ENCODE measurements around the gene MGAM2. TPM values are rescaled to one million over a fixed set of nuclear protein-coding genes. Genes with fewer than 3 reads are reported as not detected.

Gene MGAM2
- total and polyA plus RNA-seq, 2 of the 8 experiments (the other 6 are each of a cell fraction or from before 2014, with no cell fraction given), result 0.02 TPM; not detected in 1

- TF ChIP-seq, protein P1, sequence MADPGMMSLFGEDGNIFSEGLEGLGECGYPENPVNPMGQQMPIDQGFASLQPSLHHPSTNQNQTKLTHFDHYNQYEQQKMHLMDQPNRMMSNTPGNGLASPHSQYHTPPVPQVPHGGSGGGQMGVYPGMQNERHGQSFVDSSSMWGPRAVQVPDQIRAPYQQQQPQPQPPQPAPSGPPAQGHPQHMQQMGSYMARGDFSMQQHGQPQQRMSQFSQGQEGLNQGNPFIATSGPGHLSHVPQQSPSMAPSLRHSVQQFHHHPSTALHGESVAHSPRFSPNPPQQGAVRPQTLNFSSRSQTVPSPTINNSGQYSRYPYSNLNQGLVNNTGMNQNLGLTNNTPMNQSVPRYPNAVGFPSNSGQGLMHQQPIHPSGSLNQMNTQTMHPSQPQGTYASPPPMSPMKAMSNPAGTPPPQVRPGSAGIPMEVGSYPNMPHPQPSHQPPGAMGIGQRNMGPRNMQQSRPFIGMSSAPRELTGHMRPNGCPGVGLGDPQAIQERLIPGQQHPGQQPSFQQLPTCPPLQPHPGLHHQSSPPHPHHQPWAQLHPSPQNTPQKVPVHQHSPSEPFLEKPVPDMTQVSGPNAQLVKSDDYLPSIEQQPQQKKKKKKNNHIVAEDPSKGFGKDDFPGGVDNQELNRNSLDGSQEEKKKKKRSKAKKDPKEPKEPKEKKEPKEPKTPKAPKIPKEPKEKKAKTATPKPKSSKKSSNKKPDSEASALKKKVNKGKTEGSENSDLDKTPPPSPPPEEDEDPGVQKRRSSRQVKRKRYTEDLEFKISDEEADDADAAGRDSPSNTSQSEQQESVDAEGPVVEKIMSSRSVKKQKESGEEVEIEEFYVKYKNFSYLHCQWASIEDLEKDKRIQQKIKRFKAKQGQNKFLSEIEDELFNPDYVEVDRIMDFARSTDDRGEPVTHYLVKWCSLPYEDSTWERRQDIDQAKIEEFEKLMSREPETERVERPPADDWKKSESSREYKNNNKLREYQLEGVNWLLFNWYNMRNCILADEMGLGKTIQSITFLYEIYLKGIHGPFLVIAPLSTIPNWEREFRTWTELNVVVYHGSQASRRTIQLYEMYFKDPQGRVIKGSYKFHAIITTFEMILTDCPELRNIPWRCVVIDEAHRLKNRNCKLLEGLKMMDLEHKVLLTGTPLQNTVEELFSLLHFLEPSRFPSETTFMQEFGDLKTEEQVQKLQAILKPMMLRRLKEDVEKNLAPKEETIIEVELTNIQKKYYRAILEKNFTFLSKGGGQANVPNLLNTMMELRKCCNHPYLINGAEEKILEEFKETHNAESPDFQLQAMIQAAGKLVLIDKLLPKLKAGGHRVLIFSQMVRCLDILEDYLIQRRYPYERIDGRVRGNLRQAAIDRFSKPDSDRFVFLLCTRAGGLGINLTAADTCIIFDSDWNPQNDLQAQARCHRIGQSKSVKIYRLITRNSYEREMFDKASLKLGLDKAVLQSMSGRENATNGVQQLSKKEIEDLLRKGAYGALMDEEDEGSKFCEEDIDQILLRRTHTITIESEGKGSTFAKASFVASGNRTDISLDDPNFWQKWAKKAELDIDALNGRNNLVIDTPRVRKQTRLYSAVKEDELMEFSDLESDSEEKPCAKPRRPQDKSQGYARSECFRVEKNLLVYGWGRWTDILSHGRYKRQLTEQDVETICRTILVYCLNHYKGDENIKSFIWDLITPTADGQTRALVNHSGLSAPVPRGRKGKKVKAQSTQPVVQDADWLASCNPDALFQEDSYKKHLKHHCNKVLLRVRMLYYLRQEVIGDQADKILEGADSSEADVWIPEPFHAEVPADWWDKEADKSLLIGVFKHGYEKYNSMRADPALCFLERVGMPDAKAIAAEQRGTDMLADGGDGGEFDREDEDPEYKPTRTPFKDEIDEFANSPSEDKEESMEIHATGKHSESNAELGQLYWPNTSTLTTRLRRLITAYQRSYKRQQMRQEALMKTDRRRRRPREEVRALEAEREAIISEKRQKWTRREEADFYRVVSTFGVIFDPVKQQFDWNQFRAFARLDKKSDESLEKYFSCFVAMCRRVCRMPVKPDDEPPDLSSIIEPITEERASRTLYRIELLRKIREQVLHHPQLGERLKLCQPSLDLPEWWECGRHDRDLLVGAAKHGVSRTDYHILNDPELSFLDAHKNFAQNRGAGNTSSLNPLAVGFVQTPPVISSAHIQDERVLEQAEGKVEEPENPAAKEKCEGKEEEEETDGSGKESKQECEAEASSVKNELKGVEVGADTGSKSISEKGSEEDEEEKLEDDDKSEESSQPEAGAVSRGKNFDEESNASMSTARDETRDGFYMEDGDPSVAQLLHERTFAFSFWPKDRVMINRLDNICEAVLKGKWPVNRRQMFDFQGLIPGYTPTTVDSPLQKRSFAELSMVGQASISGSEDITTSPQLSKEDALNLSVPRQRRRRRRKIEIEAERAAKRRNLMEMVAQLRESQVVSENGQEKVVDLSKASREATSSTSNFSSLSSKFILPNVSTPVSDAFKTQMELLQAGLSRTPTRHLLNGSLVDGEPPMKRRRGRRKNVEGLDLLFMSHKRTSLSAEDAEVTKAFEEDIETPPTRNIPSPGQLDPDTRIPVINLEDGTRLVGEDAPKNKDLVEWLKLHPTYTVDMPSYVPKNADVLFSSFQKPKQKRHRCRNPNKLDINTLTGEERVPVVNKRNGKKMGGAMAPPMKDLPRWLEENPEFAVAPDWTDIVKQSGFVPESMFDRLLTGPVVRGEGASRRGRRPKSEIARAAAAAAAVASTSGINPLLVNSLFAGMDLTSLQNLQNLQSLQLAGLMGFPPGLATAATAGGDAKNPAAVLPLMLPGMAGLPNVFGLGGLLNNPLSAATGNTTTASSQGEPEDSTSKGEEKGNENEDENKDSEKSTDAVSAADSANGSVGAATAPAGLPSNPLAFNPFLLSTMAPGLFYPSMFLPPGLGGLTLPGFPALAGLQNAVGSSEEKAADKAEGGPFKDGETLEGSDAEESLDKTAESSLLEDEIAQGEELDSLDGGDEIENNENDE (IDR thresholded peaks at IDR 0.05; ENCODE audit: insufficient replicate concordance, low read length), result no peak
- TF ChIP-seq GTF2F1 (IDR thresholded peaks at IDR 0.05; ENCODE audit: borderline replicate concordance, low read depth, low read length) (no peak), RFX5 (IDR thresholded peaks at IDR 0.05; ENCODE audit: borderline replicate concordance, low read depth, low read length) (no peak), FOSL1 (IDR thresholded peaks at IDR 0.05; ENCODE audit: insufficient read depth, low read depth, low read length) (no peak), SAP30 (IDR thresholded peaks at IDR 0.05; ENCODE audit: insufficient read depth, insufficient replicate concordance, low read length) (no peak), RAD21 (IDR thresholded peaks at IDR 0.05 in 1 of 2, conservative IDR thresholded peaks at IDR 0.05 in 1 of 2; ENCODE audit: low read depth in 2 of 2, low read length in 2 of 2) (no peak)
- TF ChIP-seq, protein P2, sequence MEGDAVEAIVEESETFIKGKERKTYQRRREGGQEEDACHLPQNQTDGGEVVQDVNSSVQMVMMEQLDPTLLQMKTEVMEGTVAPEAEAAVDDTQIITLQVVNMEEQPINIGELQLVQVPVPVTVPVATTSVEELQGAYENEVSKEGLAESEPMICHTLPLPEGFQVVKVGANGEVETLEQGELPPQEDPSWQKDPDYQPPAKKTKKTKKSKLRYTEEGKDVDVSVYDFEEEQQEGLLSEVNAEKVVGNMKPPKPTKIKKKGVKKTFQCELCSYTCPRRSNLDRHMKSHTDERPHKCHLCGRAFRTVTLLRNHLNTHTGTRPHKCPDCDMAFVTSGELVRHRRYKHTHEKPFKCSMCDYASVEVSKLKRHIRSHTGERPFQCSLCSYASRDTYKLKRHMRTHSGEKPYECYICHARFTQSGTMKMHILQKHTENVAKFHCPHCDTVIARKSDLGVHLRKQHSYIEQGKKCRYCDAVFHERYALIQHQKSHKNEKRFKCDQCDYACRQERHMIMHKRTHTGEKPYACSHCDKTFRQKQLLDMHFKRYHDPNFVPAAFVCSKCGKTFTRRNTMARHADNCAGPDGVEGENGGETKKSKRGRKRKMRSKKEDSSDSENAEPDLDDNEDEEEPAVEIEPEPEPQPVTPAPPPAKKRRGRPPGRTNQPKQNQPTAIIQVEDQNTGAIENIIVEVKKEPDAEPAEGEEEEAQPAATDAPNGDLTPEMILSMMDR (IDR thresholded peaks at IDR 0.05; ENCODE audit: control extremely low read depth in 1 of 3, insufficient read depth in 1 of 3, low read depth in 1 of 3, low read length in 3 of 3), result no peak
Measured at GRCh38 chr7:142240546-142240945, 129.0 kb downstream of the MGAM2 start (continued).

All from H1 (cell line).